ENCODE data around the gene GATA2. TPM values are rescaled to one million over a fixed set of nuclear protein-coding genes. Genes with fewer than 3 reads are reported as not detected.

GATA2 gene
- total and polyA plus RNA-seq, 2 of the 8 experiments (the other 6 are each of a cell fraction or from before 2014, with no cell fraction given) = 0.03 to 0.30 TPM

- Histone ChIP-seq H4K91ac (replicated peaks; ENCODE audit: insufficient read length, low read length) (no peak overlapping the region), H3K4me1 (replicated peaks in 1 of 4; ENCODE audit: control insufficient read depth in 3 of 4, insufficient read depth in 4 of 4, low read length in 3 of 4) (peaks cover 0 to 5% (median 0%) of the 10 kb centered on the region in 4 experiments; a peak in 1 of 7 replicates), H3K18ac (ENCODE audit: extremely low read depth, low read length) (no peak overlapping the region), H3K4ac (replicated peaks; ENCODE audit: insufficient read length, low read depth, low read length) (no peak overlapping the region), H3K79me2 (ENCODE audit: control insufficient read depth in 1 of 2, insufficient read depth in 2 of 2, low read length in 2 of 2) (no peaks in the 10 kb centered on the region), H3K9me3 (ENCODE audit: insufficient read depth in 2 of 2, low read depth in 1 of 2, low read length in 1 of 2) (no peaks in the 10 kb centered on the region), H2BK5ac (ENCODE audit: low read depth, low read length) (no peak overlapping the region), H3K4me3 (ENCODE audit: extremely low read depth in 1 of 4, insufficient read depth in 2 of 4, low read depth in 3 of 4, low read length in 4 of 4) (no peak overlapping the region), H3K36me3 (ENCODE audit: control insufficient read depth in 2 of 4, insufficient read depth in 4 of 4, low read length in 3 of 4) (no peaks in the 10 kb centered on the region), H3K9ac (replicated peaks in 1 of 4; ENCODE audit: extremely low read depth in 1 of 4, low read depth in 3 of 4, low read length in 3 of 4) (no peak overlapping the region), H3K4me2 (ENCODE audit: insufficient read depth in 1 of 2, low read depth in 2 of 2, low read length in 2 of 2) (no peak overlapping the region), H3K14ac (ENCODE audit: insufficient read length) (no peak overlapping the region), H3K79me1 (ENCODE audit: low read depth, low read length) (no peaks in the 10 kb centered on the region), H4K5ac (ENCODE audit: insufficient read length, low read depth, low read length) (no peak overlapping the region), H2AFZ (ENCODE audit: low read length) (no peak overlapping the region), H2BK20ac (ENCODE audit: low read length) (no peak overlapping the region), H2BK12ac (ENCODE audit: low read depth, low read length) (no peak overlapping the region), H2BK120ac (replicated peaks; ENCODE audit: low read depth, low read length) (no peak overlapping the region), H3K56ac (replicated peaks; ENCODE audit: insufficient read length, low read depth, low read length) (no peak overlapping the region), H3K23me2 (ENCODE audit: low read depth, low read length) (no peaks in the 10 kb centered on the region; the same call in 1 of the 2 replicates), H3K23ac (ENCODE audit: insufficient read length) (no peak overlapping the region), H2AK5ac (ENCODE audit: low read depth, low read length) (no peak overlapping the region), H4K8ac (ENCODE audit: extremely low read depth, insufficient read depth, low read length) (0 out of 2 replicates have a peak overlapping the region, but pooled peaks have one; percentile 58), H4K20me1 (replicated peaks in 1 of 2; ENCODE audit: control insufficient read depth in 1 of 2, insufficient read depth in 2 of 2, low read length in 2 of 2) (no peaks in the 10 kb centered on the region), H2BK15ac (ENCODE audit: low read length) (no peak overlapping the region), H3K27ac (ENCODE audit: low read depth, low read length) (no peak overlapping the region), H3K27me3 (replicated peaks in 1 of 4; ENCODE audit: control insufficient read depth in 3 of 4, extremely low read depth in 1 of 4, insufficient read depth in 3 of 4, low read length in 3 of 4) (peaks cover 0 to 6% (median 0%) of the 10 kb centered on the region in 4 experiments; a peak in 4 of 7 replicates)
- WGBS, 2 experiments (ENCODE audit: extremely low coverage in 1 of 2, insufficient coverage in 1 of 2, insufficient read length in 1 of 2, insufficient replicate concordance in 2 of 2, low coverage in 1 of 2, low lambda C conversion rate in 2 of 2, missing lambda C conversion rate in 1 of 2) = 85% methylated on average over 20 of the region's 21 CpGs; no CpG with 5 or more reads in 1 of the 2 experiments
- no peak for DNase-seq (ENCODE audit: low read depth in 1 of 2, low spot score in 2 of 2)
- POLR2A ChIA-PET (ENCODE audit: partially characterized antibody) = no interaction called here
- TF ChIP-seq SP2 (IDR thresholded peaks at IDR 0.05; ENCODE audit: low read length) = no peak
- CTCF ChIA-PET (ENCODE audit: partially characterized antibody) = interaction anchor here (0.9 to 3.2 kb wide), 9 partner anchors 9 to 155 kb away, joined by 3 to 21 read pairs (median 4); no protein-coding TSS in a partner anchor
- FAIRE-seq = no peak
Observed at GRCh38 chr3:128452678-128453275, 40.2 kb downstream of the GATA2 start.
